GM23338 (cell line): ENCODE measurements around the gene WSCD2.

Experiments
- JUNB ChIP-seq: IDR thresholded peaks from one replicate; pipeline ENCODE4 v1.6.1; 2016; ENCODE audit warnings: antibody characterized with exemption; ENCODE audit not compliant: unreplicated experiment
- POLR2AphosphoS5 ChIP-seq: IDR thresholded peaks from 2 replicates; pipeline ENCODE4 v1.6.1; 2016; ENCODE audit warnings: antibody characterized with exemption, low read depth
- STAT1 ChIP-seq: IDR thresholded peaks from one replicate; pipeline ENCODE4 v1.6.1; 2016; ENCODE audit warnings: antibody characterized with exemption; ENCODE audit not compliant: unreplicated experiment
- TF ChIP-seq, protein P1 (sequence below), 2 experiments: fragments of 200-600 bp in 1 of 2; sonication (generic) in 1 of 2; conservative IDR thresholded peaks; 2 replicates each; pipeline versions ENCODE4 v1.5.1 to v1.6.1; 2016 to 2017; ENCODE audit warnings: antibody characterized with exemption in 2 of 2, low read depth in 2 of 2, mild to moderate bottlenecking in 2 of 2, moderate library complexity in 1 of 2
- TF ChIP-seq, protein P2 (sequence below): IDR thresholded peaks from one replicate; pipeline ENCODE4 v1.6.1; 2018; ENCODE audit warnings: antibody characterized with exemption; ENCODE audit not compliant: unreplicated experiment

DNA sequence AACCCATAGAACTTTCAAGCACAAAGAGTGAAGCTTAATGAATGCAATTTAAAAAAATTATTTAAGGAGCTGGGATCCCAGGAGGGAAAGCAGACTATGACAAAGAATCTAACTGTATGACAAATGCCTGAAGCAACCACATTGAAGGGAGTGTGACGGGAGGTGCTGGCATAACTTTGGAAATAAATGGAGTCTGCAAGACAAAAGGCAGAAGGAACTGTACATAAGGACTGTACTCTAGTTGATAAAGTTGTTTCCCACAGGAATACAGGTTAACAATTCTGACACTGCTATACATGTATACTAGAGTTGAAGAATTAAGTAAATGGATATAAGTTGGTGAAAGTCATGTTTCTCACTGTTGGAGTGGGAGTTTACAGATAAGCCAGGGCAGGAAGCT, 41.2 kb upstream of the WSCD2 start:
- TF ChIP-seq, protein P1, sequence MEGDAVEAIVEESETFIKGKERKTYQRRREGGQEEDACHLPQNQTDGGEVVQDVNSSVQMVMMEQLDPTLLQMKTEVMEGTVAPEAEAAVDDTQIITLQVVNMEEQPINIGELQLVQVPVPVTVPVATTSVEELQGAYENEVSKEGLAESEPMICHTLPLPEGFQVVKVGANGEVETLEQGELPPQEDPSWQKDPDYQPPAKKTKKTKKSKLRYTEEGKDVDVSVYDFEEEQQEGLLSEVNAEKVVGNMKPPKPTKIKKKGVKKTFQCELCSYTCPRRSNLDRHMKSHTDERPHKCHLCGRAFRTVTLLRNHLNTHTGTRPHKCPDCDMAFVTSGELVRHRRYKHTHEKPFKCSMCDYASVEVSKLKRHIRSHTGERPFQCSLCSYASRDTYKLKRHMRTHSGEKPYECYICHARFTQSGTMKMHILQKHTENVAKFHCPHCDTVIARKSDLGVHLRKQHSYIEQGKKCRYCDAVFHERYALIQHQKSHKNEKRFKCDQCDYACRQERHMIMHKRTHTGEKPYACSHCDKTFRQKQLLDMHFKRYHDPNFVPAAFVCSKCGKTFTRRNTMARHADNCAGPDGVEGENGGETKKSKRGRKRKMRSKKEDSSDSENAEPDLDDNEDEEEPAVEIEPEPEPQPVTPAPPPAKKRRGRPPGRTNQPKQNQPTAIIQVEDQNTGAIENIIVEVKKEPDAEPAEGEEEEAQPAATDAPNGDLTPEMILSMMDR (conservative IDR thresholded peaks at IDR 0.05; ENCODE audit: low read depth in 2 of 2): no peak
- TF ChIP-seq, protein P2, sequence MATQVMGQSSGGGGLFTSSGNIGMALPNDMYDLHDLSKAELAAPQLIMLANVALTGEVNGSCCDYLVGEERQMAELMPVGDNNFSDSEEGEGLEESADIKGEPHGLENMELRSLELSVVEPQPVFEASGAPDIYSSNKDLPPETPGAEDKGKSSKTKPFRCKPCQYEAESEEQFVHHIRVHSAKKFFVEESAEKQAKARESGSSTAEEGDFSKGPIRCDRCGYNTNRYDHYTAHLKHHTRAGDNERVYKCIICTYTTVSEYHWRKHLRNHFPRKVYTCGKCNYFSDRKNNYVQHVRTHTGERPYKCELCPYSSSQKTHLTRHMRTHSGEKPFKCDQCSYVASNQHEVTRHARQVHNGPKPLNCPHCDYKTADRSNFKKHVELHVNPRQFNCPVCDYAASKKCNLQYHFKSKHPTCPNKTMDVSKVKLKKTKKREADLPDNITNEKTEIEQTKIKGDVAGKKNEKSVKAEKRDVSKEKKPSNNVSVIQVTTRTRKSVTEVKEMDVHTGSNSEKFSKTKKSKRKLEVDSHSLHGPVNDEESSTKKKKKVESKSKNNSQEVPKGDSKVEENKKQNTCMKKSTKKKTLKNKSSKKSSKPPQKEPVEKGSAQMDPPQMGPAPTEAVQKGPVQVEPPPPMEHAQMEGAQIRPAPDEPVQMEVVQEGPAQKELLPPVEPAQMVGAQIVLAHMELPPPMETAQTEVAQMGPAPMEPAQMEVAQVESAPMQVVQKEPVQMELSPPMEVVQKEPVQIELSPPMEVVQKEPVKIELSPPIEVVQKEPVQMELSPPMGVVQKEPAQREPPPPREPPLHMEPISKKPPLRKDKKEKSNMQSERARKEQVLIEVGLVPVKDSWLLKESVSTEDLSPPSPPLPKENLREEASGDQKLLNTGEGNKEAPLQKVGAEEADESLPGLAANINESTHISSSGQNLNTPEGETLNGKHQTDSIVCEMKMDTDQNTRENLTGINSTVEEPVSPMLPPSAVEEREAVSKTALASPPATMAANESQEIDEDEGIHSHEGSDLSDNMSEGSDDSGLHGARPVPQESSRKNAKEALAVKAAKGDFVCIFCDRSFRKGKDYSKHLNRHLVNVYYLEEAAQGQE: no peak
- TF ChIP-seq STAT1 (no peak), JUNB (no peak), POLR2AphosphoS5 (no peak)
